A549 (cell line): ENCODE data around the gene MYH14.

ENCODE experiments used
- CBX2 ChIP-seq: fragments of 200-600 bp; sonication (generic); IDR thresholded peaks from 2 replicates; pipeline ENCODE4 v1.6.1; 2016; ENCODE audit warnings: low read depth, mild to moderate bottlenecking, borderline replicate concordance
- ELK1 ChIP-seq: fragments of 150-350 bp; IDR thresholded peaks from 2 replicates; pipeline ENCODE4 v1.6.1; 2014; ENCODE audit warnings: low read depth, mild to moderate bottlenecking, low read length
- ESRRA ChIP-seq: fragments of 150-350 bp; IDR thresholded peaks from 2 replicates; pipeline ENCODE4 v1.6.1; 2014; ENCODE audit warnings: mild to moderate bottlenecking, low read length, borderline replicate concordance

GRCh38 chr19:50272263-50272897 lies 69.0 kb downstream of the MYH14 start:
- no peak for TF ChIP-seq ESRRA
- no peak for TF ChIP-seq CBX2
- TF ChIP-seq ELK1: no peak
